MCF 10A (cell line): Measurements from ENCODE around the gene MACF1. TPM values are rescaled to one million over a fixed set of nuclear protein-coding genes. Genes with fewer than 3 reads are reported as not detected.
A peak's percentile ranks its signal among the peaks of the same experiment; 100 is the strongest.

Experiments
- BruUV-seq: library from RNA; stranded (reverse); fragments of 400-500 nt; replicated peaks from 2 replicates; lab custom pipeline; 2021; lab: Mats Ljungman, UMichigan
- CTCF ChIA-PET: fragments of 300-600 bp; sonication (Branson Sonifier 250); formaldehyde crosslinking; extraction: SDS; loops from one replicate; lab custom pipeline; 2021; ENCODE audit warnings: antibody characterized with exemption, inconsistent platforms; lab: Yijun Ruan, JAX
- POLR2A ChIA-PET: fragments of 300-600, 350-650 bp; sonication (Branson Sonifier 250); formaldehyde crosslinking; extraction: SDS; loops from one replicate; lab custom pipeline; 2020; ENCODE audit warnings: antibody characterized with exemption, inconsistent platforms; lab: Yijun Ruan, JAX
- DNase-seq: peaks from one replicate; pipeline ENCODE4 v3.0.0-alpha.2; 2018; ENCODE audit not compliant: unreplicated experiment
- H3K27ac Mint-ChIP-seq: one replicate; pipeline ENCODE4 v1.8.0; 2022; ENCODE audit warnings: mild to moderate bottlenecking, low read depth, mixed read lengths; ENCODE audit not compliant: unreplicated experiment
- H3K27me3 Mint-ChIP-seq: one replicate; pipeline ENCODE4 v1.8.0; 2022; ENCODE audit warnings: mixed read lengths; ENCODE audit not compliant: insufficient read depth, unreplicated experiment
- H3K36me3 Mint-ChIP-seq: one replicate; pipeline ENCODE4 v1.8.0; 2022; ENCODE audit warnings: mild to moderate bottlenecking, moderate library complexity, mixed read lengths; ENCODE audit not compliant: insufficient read depth, unreplicated experiment
- H3K4me1 Mint-ChIP-seq: one replicate; pipeline ENCODE4 v1.8.0; 2022; ENCODE audit warnings: mixed read lengths; ENCODE audit not compliant: insufficient read depth, unreplicated experiment
- H3K4me3 Mint-ChIP-seq: one replicate; pipeline ENCODE4 v1.8.0; 2022; ENCODE audit warnings: mild to moderate bottlenecking, moderate library complexity, mixed read lengths; ENCODE audit not compliant: unreplicated experiment
- H3K9me3 Mint-ChIP-seq: one replicate; pipeline ENCODE4 v1.8.0; 2022; ENCODE audit warnings: mixed read lengths; ENCODE audit not compliant: unreplicated experiment
- CTCF ChIP-seq: fragments of 200-600 bp; IDR thresholded peaks from one replicate; pipeline ENCODE4 v1.8.0; 2022; ENCODE audit warnings: antibody characterized with exemption, mild to moderate bottlenecking; ENCODE audit not compliant: unreplicated experiment
- intact Hi-C: fragments of 100-400 bp; cut with micrococcal nuclease; formaldehyde crosslinking; loops from 2 replicates; pipeline ENCODE4 v1.14.1; 2022
- total RNA-seq: library from RNA; stranded (reverse); gene quantifications from 2 replicates; pipeline ENCODE4 v1.2.3, GENCODE V29; 2022

The MACF1 gene
- total RNA-seq, 1 experiment from 2014 or later, result 188 TPM

GRCh38 chr1:39431927-39432326 lies 227.4 kb downstream of the MACF1 start:
- ChIA-PET POLR2A (no interaction called here), CTCF (interaction anchor here (1.1 kb wide), 1 partner anchor 18 kb away, joined by 4 read pairs; no protein-coding TSS in a partner anchor)

GRCh38 chr1:39434797-39435395 lies 230.4 kb downstream of the MACF1 start:
- ChIA-PET POLR2A (no interaction called here), CTCF (no interaction called here)
- BruUV-seq, result no TSS peak
- peaks cover 70% of the 10 kb centered on the region for H3K36me3 Mint-ChIP-seq
- intact Hi-C loops, result no loop called here
- H3K4me3 Mint-ChIP-seq, result no peak overlapping the region
- H3K9me3 Mint-ChIP-seq, result no peaks in the 10 kb centered on the region
- DNase-seq, result no peak
- no peaks in the 10 kb centered on the region for H3K27me3 Mint-ChIP-seq
- H3K27ac Mint-ChIP-seq, result peak overlapping the region; percentile 17
- no peaks in the 10 kb centered on the region for H3K4me1 Mint-ChIP-seq
- TF ChIP-seq CTCF, result no peak

More at GRCh38 chr1:39431927-39432326, 227.4 kb downstream of the MACF1 start:
- BruUV-seq, result no TSS peak
- TF ChIP-seq CTCF, result no peak
- intact Hi-C loops, result no loop called here
- H3K4me3 Mint-ChIP-seq, result no peak overlapping the region
- no peak overlapping the region for H3K27ac Mint-ChIP-seq
- no peaks in the 10 kb centered on the region for H3K9me3 Mint-ChIP-seq
- peaks cover 72% of the 10 kb centered on the region for H3K36me3 Mint-ChIP-seq
- DNase-seq, result no peak
- H3K27me3 Mint-ChIP-seq, result no peaks in the 10 kb centered on the region
- no peaks in the 10 kb centered on the region for H3K4me1 Mint-ChIP-seq

- no TSS peak for BruUV-seq
Measured at GRCh38 chr1:39435597-39435996, 231.1 kb downstream of the MACF1 start.

GRCh38 chr1:39436842-39437241 lies 232.3 kb downstream of the MACF1 start:
- Mint-ChIP-seq H3K9me3 (no peaks in the 10 kb centered on the region), H3K27me3 (no peaks in the 10 kb centered on the region), H3K27ac (no peak overlapping the region), H3K4me1 (no peaks in the 10 kb centered on the region), H3K36me3 (peaks cover 75% of the 10 kb centered on the region), H3K4me3 (no peak overlapping the region)
- no peak for DNase-seq
- POLR2A ChIA-PET, result interaction anchor here (0.6 kb wide), 1 partner anchor 296 kb away, joined by 3 read pairs; no protein-coding TSS in a partner anchor
- no TSS peak for BruUV-seq
- no peak for TF ChIP-seq CTCF
- intact Hi-C loops, result no loop called here
- CTCF ChIA-PET, result interaction anchor here (0.6 kb wide), 1 partner anchor 20 kb away, joined by 3 read pairs; no protein-coding TSS in a partner anchor

More at GRCh38 chr1:39435597-39435996, 231.1 kb downstream of the MACF1 start:
- Mint-ChIP-seq H3K27me3 (no peaks in the 10 kb centered on the region), H3K4me3 (no peak overlapping the region), H3K9me3 (no peaks in the 10 kb centered on the region), H3K36me3 (peaks cover 77% of the 10 kb centered on the region), H3K4me1 (no peaks in the 10 kb centered on the region), H3K27ac (no peak overlapping the region)
- intact Hi-C loops, result no loop called here
- DNase-seq, result no peak
- POLR2A ChIA-PET, result no interaction called here
- CTCF ChIA-PET, result no interaction called here
- TF ChIP-seq CTCF, result no peak
